Epithelial cell of proximal tubule (primary cell): ENCODE results near the gene F12. TPM values are rescaled to one million over a fixed set of nuclear protein-coding genes. Genes with fewer than 3 reads are reported as not detected.

ENCODE experiments used
- DNase-seq: peaks from one replicate; pipeline ENCODE4 v3.0.0-alpha.2; 2011; ENCODE audit warnings: low read depth
- H3K4me3 ChIP-seq: 2 replicates; pipeline ENCODE4 v1.5.1; 2011; ENCODE audit warnings: low read depth, mild to moderate bottlenecking, low read length
- total RNA-seq: library from RNA; depleted of rRNA; stranded (reverse); fragments of >200 nt; gene quantifications from 2 replicates; pipeline ENCODE4 v1.2.3, GENCODE V29; 2015
- TF ChIP-seq, protein P1 (sequence below): conservative IDR thresholded peaks from 2 replicates; pipeline ENCODE4 v1.5.1; 2012; ENCODE audit warnings: low read depth, mild to moderate bottlenecking, low read length

F12 gene
- total RNA-seq, 1 donor from 2014 or later = 12.9 TPM

GRCh38 chr5:177431317-177432142, 22.2 kb upstream of the F12 start:
- no peak overlapping the region for H3K4me3 ChIP-seq
- no peak for DNase-seq
- TF ChIP-seq, protein P1, sequence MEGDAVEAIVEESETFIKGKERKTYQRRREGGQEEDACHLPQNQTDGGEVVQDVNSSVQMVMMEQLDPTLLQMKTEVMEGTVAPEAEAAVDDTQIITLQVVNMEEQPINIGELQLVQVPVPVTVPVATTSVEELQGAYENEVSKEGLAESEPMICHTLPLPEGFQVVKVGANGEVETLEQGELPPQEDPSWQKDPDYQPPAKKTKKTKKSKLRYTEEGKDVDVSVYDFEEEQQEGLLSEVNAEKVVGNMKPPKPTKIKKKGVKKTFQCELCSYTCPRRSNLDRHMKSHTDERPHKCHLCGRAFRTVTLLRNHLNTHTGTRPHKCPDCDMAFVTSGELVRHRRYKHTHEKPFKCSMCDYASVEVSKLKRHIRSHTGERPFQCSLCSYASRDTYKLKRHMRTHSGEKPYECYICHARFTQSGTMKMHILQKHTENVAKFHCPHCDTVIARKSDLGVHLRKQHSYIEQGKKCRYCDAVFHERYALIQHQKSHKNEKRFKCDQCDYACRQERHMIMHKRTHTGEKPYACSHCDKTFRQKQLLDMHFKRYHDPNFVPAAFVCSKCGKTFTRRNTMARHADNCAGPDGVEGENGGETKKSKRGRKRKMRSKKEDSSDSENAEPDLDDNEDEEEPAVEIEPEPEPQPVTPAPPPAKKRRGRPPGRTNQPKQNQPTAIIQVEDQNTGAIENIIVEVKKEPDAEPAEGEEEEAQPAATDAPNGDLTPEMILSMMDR = no peak

DNA sequence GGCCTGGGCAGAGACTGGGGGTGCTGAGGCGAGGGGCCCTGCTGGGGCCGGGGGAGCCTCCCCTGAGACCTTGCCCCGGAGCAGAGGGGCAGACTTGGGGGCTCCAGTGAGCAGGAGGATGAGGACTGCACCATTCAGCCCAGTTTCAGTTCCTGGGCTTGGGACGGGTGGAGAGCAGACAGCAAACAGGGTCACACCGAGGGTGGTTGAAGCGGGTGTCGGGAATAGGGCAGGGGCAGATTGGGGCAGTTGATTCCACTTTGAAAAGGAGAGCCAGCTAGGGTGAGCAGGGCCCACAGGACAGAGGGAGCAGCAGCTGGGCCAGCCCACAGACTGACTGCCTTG, 21.6 kb upstream of the F12 start:
- no peak overlapping the region for H3K4me3 ChIP-seq
- no peak for DNase-seq
- TF ChIP-seq, protein P1 = no peak

GRCh38 chr5:177430140-177430951, 21.0 kb upstream of the F12 start:
- TF ChIP-seq, protein P1 = no peak
- DNase-seq = no peak
- H3K4me3 ChIP-seq = no peak overlapping the region

DNA sequence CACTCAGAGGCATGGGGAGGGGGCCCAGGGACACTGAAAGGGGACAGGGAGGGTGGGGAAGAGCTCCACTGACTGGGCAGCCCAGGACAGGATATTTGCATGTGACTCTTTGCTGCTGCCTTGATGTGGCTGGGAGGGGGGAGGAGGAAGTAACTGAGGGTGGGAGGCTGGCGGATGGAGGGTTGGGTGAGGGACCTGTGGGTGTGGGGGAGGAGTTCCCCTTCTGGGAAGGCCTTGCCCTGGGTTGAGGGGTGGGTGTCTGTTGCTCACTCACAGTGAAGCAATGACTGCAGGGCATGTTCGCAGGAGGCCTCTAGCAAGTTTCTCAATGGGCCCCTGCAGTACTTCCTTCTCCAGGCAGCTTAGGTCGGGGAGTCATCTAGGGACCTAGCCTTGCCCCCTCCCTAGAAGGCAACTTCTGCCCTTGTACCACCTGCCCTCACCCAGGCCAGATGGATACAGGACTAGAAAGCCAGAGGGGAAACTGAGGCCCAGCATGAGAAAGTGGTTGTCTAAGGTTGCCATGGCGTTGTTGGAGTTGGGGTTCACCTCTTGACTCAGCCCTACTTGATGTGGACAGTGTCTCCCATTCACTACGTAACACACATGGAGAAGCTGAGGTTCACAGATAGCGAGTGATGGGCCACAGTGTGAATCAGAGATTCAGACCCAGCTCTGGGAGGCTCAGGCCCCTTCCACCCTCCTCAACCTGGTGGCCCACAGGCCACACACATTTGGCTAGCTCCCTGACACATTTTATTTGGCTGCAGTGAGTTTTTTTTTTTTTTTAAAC, 20.1 kb upstream of the F12 start:
- H3K4me3 ChIP-seq = no peak overlapping the region
- TF ChIP-seq, protein P1 = no peak
- no peak for DNase-seq

DNA sequence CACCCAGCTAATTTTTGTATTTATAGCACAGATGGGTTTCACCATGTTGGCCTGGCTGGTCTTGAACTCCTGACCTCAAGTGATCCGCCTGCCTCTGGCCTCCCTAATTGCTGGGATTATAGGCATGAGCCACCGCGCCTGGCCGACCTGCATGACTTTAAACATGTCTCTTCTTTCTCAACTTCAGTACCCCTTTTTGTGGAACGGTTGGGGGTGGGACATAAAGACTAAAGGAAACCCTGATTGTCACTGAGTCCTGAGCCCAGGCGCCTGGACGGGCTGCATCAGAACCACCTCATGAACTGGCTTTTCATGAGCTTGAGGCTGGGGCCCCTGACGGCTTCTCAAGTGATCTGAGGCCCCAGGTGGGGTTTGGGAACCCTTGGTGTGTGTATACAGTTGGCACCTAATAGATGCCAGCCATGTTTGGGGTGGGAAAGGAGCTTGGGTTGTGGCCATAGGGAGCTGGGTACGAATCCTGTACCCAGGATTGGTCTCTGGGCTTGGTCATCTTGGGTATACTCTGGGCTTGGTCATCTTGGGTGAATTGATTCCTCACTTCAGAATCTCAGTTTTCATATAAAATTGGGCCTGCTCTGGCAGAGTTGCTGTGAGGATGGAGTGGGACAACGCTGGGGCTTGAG, 19.3 kb upstream of the F12 start:
- no peak for DNase-seq
- H3K4me3 ChIP-seq = no peak overlapping the region
- TF ChIP-seq, protein P1 = no peak

DNA sequence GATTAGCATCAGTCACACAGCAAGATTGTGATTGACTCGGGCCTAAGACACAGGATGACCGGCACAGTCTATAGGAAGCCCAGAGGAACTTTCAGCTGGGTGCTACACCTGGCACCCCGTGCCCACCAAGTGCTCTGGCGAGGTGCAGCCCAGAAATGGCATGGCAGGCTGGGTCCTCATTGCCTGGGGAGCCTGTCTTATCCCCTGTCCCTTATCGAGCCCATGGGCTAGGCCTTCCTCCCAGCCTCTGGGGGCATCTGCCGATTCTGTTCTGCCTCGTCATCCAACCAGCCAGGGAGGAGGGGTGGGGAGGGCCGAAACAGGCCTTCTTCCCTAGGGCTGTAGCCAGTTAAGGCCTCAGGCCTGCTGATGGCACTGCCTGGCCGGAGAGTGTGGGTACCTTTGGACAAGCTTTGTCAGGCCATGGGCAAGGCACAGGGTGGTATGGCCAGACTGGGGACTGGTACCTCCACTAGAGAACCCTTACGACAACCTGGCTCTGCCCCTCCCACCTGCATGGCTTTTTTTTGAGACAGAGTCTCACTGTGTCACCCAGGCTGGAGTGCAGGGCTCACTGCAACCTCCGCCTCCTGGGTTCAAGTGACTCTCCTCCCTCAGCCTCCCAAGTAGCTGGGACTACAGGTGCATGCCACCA, 18.7 kb upstream of the F12 start:
- H3K4me3 ChIP-seq = no peak overlapping the region
- DNase-seq = no peak
- TF ChIP-seq, protein P1 = no peak
